ENCODE results near the gene ARHGDIA.
"Not testable (repeated sequence)": the region's sequence is repeated elsewhere in the genome, so short reads cannot be mapped to it uniquely, and the experiment has no call there.

The ARHGDIA gene

DNA sequence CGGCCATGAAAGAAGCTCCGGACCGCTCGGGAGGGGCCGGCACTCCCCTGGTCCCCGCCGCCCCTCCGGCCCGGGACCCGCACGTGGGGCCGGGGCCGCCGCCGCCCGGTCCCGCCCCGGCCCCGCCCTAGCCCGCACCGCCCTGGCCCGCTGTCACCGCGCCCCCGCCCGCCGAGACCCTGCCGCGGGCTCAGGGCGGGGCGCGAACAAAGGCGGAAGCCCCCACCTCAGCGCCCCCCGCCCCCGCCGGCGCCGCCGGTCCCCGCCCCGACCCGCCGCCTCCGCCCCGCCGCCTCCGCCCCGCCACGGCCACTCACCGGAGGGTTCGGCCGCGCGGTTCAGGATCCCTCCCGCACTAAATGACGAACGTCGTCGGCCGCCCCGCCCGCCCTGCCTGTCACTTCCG lies at the start of gene ARHGDIA:
ARHGDIA (minus strand) TSS at position 357 of the 406 bp plus-strand sequence. CDS start 1,407 bp downstream, outside the sequence.
- no peak for DNase-seq (ENCODE audit: low read depth in 2 of 2)

DNA sequence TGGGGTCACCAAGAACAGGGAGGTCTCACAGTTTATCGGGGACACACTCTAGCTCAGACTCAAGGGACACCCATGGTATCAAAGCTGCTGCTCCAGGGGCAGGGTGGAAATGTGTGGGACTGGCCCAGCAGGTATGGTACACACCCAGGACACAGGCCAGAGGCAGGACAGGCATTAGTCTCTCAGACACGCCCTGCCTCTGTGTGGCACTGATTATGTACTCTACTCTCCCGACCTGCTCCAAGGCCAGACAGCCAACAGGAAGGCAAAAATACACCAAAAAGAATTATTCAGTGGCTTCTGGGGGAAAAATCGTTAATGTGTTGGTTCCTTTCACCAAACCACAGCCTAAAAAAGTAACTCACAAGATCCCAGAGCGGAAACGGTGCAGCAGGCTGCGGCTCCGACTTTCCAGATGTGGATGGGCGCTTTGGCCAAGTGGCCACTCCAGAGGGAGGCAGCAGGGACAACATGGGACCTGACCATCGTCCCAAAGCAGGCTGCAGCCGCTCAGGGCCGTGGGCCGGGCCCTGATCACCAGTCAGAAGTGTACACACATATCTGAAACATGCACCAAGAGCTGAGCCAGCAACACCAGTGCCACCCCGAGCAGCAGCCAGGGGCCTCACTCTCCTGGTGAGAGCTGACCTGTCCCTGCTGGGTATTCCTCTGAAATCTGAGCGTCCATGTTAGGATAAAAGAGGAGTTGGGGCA lies 47.9 kb upstream of the ARHGDIA start:
- DNase-seq (ENCODE audit: low read depth in 2 of 2) = no peak

DNA sequence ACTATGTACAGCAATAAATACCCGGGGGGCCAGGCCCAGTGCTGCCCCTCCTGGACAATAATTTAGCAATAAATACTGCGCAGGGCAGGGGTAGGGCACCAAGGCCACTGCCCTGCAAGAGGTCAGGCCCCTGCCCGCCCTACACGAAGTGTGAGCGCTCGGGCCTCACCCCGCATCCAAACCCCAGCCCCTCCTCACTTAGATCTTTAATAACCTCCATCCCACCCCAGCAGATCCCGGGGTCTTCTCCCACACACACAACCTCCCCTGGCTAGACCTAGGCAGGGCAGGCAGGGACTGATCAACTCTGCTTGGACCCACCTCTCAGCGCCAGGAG lies 47.2 kb upstream of the ARHGDIA start:
- not testable (repeated sequence) for DNase-seq (ENCODE audit: low read depth in 2 of 2)

DNA sequence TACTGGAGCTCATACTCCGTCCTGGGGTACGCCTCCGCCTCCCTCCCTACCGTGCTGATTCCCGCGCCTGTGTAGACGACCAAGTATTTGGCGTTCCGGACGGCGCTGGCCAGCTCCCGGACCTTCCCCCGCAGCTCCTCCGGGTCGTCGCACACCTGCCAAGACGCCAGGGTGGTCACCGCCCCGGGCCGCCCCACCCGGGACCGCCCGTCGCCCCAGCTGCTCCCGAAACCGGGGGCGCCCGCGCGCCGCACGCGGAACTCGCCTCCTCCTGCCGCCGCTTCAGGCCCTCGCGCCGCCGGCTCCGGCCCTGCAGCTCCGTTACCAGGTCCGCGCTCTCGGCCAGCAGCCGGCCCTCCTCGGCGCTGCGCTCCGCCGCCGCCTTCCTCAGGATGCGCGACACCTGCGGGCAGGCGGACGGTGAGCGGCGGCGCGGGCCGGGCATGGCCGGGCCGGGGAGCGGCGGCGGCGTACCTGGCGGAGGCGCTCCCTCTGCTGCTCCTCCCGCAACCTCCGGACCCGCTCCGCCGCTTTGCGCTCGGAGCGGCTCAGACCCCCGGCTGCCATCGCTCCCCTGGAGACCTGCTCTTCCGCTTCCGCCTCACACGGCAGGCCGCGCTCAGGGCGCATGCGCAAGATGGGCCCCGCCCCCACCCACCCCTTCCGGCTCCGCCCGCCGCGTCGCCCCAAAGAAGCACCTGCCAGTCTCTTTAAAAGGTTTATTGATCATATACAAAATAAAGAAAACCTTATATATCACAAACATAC lies 46.6 kb upstream of the ARHGDIA start, which contains the start of gene SIRT7:
SIRT7 (minus strand) TSS at position 612 of the 768 bp plus-strand sequence; CDS start at position 567, 45 bp downstream.
- peak; percentile 69 for DNase-seq (ENCODE audit: low read depth in 2 of 2)

DNA sequence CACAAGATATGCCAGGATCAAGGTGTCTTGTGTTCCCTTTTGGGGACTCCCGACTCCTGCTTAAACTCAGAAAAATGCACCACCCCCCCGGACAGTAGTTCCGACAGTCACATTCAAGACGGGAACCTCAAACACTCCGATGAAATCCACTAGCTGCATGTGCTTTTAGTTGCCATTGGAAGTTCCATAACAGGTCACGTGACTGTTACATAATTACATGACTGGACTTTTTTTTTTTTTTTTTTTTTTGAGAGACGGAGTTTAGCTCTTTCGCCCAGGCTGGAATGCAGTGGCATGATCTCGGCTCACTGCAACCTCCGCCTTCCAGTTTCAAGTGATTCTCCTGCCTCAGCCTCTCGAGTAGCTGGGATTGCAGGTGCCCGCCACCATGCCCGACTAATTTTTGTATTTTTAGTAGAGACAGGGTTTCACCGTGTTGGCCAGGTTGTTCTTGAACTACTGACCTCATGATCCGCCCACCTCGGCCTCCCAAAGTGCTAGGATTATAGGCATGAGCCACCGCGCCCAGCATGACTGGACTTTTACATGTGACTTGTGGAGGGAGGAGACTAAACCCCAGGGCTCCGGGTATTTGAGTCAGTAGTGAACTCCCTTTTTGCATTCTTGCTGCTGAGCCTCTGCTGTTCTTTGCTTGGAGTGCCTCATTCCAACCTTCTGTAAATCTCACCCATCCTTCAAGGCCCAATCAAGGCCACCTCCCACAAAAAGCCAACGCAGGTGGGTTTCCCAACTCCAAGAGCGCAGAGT lies 45.3 kb upstream of the ARHGDIA start:
- no peak for DNase-seq (ENCODE audit: low read depth in 2 of 2)

DNA sequence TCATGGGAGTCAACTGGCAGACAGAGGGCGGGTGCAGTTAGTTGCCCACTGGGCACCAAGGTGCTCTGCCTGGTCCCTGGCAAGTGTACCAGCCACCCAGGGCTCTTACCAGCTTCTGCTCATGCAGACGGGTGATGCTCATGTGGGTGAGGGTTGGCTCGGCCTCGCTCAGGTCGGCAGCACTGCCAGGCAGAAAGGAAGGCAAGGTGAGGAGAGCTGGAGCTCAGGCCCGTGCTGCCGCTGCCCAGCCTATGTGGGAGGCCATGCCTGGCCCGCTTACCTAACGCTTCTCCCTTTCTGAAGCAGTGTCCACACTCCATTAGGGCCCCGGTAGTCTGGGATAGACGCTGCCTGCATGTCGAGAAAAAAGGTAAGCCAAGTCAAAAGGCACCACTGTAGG lies 44.2 kb upstream of the ARHGDIA start:
- no peak for DNase-seq (ENCODE audit: low read depth in 2 of 2)

DNA sequence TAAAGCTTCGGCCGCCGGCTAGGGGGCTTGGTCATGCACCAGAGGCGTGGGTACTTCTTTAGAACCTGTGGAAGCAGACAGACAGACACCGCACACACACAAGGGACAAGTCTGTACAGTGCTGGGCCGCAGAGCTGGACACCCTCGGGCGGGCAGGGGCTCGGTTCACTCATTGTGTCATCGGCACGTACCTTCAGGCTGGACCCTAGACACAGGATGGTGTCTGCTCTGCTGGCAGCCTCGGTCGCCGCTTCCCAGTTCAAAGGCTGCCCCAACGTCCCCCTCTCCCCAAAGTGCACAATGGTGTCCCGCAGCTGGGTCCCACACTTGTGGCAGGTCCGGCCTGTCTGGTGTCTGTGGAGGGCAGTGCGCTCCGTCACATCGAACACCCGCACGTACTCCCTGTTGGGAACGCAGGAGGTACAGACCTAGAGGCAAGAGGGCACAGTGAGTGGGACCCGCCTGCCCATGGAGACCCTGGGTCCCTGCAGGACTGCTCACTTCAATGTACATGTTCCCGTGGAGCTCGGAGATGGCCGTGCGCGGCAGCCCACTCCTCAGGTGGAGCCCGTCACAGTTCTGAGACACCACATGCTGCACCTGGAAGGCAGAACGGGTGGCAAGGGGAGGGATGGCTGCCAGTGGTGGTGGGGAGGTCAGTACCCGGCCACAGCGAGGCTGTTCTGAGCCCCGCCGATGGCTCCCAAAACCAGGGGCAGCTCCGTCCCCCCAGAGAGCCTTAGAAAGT lies 43.1 kb upstream of the ARHGDIA start:
- DNase-seq (ENCODE audit: low read depth in 2 of 2) = no peak

DNA sequence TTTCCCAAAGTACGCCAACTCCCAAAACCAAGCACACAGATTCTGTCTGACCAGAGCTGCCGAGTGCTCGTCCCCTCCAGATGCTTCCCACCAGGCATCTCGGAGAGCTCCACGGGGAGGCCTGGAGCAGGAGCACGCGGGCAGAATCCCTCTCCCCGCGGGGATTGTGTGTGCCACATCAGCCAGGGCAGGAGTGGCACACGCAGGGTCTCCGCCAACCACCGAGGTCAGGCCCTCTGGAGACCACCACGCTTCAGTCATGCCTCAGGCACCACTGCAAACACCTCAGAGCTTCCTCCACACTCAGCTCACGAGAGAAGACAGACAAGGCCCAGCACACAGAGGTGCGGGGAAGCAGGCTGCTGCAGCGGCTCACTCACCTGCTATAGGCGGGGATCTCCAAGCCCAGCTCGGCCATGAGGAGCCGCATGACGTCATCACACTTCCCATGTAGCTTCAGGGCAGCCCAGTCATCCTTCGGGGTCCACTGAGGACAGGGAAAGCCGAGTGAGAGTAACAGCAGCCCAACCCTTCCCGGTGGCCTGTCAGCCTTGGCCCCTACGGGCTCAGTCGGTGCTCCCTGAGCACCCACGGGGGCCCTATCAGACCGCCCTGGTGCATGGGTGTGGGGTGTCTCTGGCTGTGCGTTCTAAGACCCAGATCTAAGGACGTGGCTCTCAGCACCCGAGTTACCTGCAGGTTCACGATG lies 42.4 kb upstream of the ARHGDIA start:
- DNase-seq (ENCODE audit: low read depth in 2 of 2) = no peak

DNA sequence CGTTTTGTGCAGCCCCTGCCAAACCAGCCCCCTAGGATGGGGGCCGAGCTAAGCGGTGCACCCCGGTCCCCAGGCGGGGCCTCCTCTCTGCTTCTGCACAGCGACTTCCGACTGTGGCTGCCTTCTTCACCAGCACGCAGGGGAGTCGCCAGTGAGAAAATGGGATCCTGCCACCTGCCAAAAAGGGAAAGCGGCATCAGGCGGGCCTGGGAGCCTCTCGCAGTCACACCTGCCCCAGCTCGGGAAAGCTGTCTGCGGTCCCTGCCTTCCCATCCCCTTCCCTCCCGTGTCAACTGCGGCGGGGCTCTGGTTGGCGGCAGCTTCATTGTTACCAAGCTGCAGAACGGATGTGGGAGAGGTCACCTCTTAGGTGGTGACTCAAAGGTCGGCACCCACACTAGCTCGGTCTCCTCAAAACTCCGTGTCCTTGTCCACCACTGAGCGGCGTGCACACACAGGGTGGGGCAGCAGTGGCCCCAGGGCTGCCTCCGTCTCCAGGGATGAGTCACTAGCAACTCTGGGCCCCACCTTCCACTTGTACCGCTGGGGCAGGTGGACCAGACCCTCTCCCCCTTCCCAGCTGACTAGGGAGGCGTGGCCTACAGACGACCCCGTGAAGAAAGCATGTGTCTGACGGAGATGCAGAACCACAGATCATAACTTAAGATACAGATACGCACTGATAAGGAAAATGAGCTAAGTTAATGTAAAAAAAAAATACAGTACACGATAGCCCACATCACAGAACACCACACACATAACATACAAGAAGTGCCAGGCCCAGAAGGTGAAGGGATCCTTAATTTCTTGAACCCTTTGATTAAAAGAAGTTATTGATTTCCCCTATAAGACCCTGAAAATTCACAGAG lies 41.5 kb upstream of the ARHGDIA start:
- no peak for DNase-seq (ENCODE audit: low read depth in 2 of 2)

DNA sequence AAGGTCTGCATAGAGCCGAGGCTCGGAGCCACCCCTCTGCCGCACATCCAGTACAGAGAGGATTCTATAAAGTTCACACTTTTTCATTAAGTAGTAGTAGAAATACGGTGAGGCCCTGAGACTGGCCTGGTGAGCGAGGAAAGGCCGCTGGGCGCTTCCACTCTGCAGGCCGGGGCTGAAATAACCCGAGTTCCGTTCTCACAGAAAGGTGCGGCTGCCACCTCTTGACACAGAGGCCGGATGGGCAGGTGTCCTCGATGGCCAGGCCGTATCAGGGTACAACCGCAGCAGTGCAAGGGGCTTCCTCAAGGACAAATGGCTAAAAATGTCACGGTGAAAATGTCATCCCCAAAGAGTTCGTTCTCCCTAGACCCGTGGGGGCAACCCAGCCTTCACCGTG lies 40.8 kb upstream of the ARHGDIA start:
- DNase-seq (ENCODE audit: low read depth in 2 of 2) = no peak

DNA sequence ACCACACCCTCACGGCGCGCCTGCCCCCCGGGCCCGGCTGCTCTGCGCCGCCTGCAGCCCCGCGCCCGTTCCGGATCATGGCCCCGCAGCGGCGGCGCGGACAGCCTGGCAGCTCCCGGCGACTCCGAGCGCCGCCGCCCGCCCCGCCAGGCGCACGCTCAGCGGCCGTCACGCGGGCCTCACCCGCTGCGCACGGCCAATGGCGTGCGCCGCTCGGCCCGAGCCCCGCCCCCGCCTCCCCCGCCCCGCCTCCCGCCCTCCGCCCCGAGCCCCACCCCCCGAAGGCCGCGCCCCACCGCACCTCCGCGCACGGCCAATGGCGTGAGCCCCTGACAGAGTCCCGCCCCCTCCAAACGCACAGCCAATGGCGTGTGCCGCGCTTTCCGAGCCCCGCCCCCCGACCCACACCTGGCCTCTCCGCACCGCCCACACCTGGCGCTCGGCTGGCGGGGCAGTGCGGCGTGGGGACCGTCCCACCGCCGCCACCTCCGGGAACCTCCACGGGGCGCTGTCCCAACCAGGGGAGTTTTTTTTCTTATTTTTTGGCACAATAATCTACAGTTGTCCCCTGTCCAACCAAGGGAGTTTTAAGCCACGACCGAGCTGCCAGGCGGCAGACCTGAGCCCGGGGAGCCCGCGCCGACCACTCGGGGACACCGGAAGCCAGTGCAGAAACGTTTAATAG lies 40.3 kb upstream of the ARHGDIA start, which contains the start of gene PCYT2:
PCYT2 (minus strand) TSS at position 123 of the 685 bp plus-strand sequence; CDS start at position 79, 44 bp downstream.
- peak; percentile 88 to 90 for DNase-seq (ENCODE audit: low read depth in 2 of 2)

DNA sequence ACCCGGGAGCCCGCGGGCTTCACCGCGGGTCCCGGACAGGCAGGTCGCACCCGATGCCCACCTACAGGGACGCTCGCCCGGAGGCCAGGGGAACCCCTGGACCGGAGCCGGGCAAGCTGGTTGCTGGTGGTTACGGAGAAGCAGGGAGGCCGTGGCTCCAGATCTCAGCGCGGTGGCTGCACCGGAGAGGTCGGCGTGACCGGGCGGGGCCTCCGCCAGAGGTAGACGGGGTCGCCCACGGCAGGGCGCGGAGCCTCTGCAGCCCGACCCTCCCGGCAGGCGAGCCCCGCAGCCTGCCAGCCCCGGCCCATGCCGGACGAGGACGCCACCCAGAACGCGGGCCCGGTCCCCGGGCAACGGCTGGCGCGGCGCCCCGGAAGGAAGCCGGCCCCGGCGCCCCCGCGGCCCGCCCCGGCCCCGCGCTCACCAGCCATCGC lies 39.7 kb upstream of the ARHGDIA start:
- no peak for DNase-seq (ENCODE audit: low read depth in 2 of 2)

DNA sequence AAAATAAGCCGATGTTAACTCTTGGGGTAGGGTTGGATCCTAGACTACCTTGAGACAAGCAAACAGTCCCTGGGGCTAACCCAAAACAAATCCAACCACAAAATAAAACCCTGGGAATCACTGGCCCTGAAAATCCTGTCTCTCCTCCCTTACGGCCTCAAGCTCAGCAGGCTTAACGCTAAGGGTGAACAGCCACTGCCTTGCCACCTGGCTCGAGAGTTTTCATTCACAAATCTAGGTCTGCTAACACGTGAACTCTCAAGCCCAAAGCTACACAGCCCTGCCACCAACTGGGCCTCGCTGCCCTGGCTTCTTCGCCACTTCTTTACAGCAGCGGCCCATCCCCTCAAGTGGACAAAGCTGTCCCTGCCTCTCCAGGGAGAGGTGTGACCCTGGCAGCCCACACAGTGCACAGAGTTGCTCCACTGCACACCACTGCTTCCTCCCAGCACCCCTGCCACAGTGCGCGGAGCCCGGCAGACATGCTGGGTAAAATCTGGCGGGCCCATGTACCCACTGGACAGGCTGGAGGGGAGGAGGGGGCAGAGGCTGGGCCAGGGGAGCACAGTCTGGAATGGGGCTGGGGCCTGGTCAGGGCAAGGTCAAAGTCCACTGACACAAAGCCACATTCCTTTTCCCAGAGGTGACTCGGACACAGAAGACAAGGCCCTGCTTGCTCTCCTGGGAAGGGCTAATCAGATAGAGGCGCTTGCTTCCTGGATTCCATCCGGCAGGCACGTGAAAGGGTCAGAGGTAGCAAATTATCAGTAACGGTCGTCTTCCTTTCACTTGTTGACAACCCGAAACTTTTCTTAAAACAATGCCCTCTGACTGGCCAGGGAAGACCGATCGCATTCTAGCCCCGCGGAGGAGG lies 39.1 kb upstream of the ARHGDIA start:
- DNase-seq (ENCODE audit: low read depth in 2 of 2) = no peak

DNA sequence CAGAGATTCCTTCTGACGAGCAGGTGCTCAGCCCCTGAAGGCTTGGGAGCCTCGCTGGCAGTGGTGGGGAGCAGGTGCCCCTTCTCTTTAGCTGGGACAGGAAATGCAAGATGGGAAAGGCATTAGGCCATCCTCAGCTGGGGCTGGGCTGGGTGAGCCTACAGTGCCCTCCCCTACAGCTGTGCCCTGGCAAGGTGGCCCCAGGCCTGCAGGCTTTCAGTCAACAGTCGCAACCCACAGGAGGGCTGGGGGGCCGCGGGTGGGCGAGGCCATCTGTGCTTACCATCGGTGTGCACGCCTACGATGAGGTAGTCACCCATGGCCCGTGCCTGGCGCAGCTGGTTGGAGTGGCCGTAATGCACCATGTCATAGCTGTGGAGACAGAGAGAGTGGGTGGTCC lies 38.1 kb upstream of the ARHGDIA start:
- DNase-seq (ENCODE audit: low read depth in 2 of 2) = no peak

DNA sequence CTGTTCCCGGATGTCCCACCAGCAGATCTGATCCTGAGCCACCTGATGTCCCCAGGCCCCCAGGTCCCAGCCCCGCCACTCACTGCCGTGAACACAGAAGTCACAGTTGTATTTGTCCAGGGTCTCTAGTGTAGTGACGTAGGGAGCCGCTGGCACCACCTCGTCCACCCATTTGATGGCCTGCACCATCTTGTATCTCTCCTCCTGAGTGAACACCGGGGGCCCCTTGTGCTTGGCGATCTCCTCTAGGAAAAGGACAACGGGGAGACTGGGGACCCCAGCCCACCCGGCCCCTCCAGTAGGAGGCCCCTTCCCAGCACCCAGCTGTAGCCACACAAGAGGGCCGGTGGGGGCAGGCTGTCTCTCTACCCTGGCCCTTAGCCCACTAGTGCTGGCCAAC lies 37.7 kb upstream of the ARHGDIA start:
- DNase-seq (ENCODE audit: low read depth in 2 of 2) = no peak

DNA sequence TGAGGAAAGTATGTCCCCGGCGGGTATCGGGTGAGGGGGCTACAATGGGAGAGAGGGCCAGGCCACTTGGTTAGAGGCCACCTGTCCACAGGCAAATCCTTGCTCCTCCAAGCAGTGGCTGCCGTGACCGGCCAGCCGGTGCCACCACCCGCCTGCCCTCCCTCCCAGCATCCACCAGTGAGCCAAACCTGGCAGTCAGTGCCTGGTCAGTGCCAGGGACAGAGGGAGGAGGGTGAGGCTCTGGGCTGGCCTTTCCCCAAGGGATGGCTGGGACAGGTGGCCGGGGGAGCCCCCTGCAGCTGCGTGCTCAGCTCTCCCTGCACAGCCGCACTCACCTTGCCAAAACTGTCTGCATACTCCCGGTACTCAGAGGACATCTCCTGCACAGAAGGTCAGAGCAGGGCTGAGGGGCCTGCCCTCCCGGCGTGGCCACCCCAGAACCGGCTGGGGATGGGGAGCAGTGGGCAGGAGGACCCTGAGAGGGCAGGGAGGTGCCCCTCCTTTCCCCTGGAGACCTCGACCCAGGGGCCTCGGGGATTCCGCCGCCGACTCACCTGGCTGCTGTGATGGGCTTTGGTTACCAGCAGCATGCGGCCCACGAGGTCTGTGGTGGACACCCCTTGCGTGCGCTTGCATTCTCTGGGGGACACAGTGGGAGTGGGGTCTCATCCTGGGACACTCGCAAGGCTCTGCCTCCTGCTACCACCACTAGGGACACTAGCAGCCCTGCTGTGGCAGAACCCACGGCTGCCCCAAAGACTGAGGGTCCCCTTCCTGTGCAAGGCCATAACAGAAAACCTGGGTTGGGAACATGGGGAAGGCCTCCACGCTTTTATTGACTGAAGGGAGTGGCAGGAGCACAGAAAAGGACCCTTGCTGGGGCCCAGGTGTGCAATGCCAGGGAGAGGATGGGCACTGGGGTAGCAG lies 36.3 kb upstream of the ARHGDIA start:
- no peak for DNase-seq (ENCODE audit: low read depth in 2 of 2)
